Measurements from ENCODE around the gene CCDC8. TPM values are rescaled to one million over a fixed set of nuclear protein-coding genes. Genes with fewer than 3 reads are reported as not detected.

The CCDC8 gene
- polyA plus RNA-seq, 1 of the 3 experiments (the other 2 are of a cell fraction), result 0.03 TPM

DNA sequence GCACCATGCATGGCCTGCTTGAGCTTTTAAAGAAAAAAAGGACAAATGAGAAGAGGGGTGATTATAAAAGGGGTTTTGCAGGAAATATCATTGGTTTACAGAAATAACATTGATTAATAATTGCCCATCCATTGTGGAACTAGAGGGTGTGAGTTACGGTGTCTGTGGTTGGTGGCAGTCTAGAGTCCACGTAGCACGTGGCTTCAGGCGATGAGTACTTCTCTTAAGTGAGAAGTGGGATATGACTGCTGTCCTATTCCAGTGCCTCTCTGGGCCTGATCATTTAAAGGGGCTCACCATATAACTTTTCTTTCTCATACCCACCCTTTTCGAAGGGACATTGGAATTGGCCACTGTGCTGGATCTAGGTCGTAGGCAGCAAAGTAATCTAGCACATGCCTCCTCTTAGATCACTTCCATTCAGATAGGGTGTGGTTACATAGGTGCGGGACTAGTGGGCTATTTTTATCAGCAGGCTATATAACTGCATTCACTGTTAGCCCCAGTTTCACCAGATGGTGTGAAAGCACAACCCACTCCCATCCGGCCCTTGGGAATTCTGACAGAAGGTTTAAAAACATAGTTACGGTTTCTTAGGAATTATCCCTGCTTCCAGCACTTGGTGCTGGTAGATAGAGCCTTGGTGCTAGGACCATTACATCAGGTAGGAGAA is 46.6 kb downstream of the CCDC8 start:
- peaks cover 61% of the 10 kb centered on the region for H3K79me2 ChIP-seq (ENCODE audit: insufficient read depth)
- 94% methylated on average over 9 of the region's 9 CpGs for WGBS (ENCODE audit: low lambda C conversion rate)

DNA sequence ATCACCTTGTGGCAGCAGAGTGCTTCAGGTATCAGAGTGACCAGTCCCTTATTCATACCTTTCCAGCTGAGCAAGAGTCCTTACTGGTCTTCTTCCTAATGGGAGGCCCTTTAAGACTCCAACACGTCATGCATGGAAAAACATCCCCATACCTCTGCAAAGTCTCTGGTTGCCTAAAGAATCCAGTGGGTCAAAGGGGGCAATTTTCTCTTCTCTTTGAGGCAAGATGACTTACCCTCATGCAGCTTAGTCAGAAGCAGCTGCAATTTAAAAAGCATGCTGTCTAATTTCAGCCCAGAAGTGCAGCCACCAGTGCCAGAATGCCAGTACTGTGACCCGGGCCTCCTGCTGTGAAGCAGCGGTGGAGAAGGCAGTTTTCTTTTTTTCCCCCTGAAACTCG is 47.8 kb downstream of the CCDC8 start:
- ChIA-PET CTCF (interaction anchor here (1.7 to 2.5 kb wide), 2 partner anchors 17 to 19 kb away, joined by 3 to 8 read pairs; partner anchors contain the start of gene PPP5C), POLR2A (no interaction called here)
- no peak for DNase-seq
- Histone ChIP-seq H3K27me3 (ENCODE audit: insufficient read depth) (no peaks in the 10 kb centered on the region), H3K9me2 (no peaks in the 10 kb centered on the region), H4K20me1 (ENCODE audit: insufficient read depth) (0 out of 2 replicates have a peak, but pooled peaks cover 5% of the 10 kb centered on the region), H2AFZ (ENCODE audit: low read depth) (no peak overlapping the region), H3K4me2 (no peak overlapping the region), H3F3A (replicated peaks; ENCODE audit: insufficient read depth) (peaks cover 6% of the 10 kb centered on the region), H3K36me3 (replicated peaks in 1 of 2; ENCODE audit: control insufficient read depth in 1 of 2, insufficient read depth in 2 of 2, low read length in 1 of 2) (peaks cover 16 to 21% of the 10 kb centered on the region in 2 experiments), H3K9me3 (no peaks in the 10 kb centered on the region), H3K4me1 (ENCODE audit: control insufficient read depth in 1 of 2, insufficient read depth in 2 of 2, low read depth in 1 of 2, low read length in 1 of 2) (0 out of 4 replicates have a peak, but pooled peaks cover 0 to 7% of the 10 kb centered on the region in 2 experiments), H3K79me2 (ENCODE audit: insufficient read depth) (peaks cover 57% of the 10 kb centered on the region), H3K4me3 (ENCODE audit: low read depth in 2 of 2, low read length in 1 of 2) (no peak overlapping the region), H3K9ac (no peak overlapping the region), H3K27ac (ENCODE audit: low read depth in 2 of 2, low read length in 1 of 2) (no peak overlapping the region)
- WGBS (ENCODE audit: low lambda C conversion rate), result 95% methylated on average over 4 of the region's 4 CpGs
- TF ChIP-seq NFIC (IDR thresholded peaks at IDR 0.05; ENCODE audit: borderline replicate concordance) (no peak), TAF1 (IDR thresholded peaks at IDR 0.05; ENCODE audit: borderline replicate concordance, low read depth, low read length) (no peak), POLR2AphosphoS5 (IDR thresholded peaks at IDR 0.05; ENCODE audit: low read depth, low read length) (no peak)
- TF ChIP-seq, protein P1, sequence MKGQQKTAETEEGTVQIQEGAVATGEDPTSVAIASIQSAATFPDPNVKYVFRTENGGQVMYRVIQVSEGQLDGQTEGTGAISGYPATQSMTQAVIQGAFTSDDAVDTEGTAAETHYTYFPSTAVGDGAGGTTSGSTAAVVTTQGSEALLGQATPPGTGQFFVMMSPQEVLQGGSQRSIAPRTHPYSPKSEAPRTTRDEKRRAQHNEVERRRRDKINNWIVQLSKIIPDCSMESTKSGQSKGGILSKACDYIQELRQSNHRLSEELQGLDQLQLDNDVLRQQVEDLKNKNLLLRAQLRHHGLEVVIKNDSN (IDR thresholded peaks at IDR 0.05; ENCODE audit: borderline replicate concordance, low read depth), result no peak
- TF ChIP-seq, protein P2, sequence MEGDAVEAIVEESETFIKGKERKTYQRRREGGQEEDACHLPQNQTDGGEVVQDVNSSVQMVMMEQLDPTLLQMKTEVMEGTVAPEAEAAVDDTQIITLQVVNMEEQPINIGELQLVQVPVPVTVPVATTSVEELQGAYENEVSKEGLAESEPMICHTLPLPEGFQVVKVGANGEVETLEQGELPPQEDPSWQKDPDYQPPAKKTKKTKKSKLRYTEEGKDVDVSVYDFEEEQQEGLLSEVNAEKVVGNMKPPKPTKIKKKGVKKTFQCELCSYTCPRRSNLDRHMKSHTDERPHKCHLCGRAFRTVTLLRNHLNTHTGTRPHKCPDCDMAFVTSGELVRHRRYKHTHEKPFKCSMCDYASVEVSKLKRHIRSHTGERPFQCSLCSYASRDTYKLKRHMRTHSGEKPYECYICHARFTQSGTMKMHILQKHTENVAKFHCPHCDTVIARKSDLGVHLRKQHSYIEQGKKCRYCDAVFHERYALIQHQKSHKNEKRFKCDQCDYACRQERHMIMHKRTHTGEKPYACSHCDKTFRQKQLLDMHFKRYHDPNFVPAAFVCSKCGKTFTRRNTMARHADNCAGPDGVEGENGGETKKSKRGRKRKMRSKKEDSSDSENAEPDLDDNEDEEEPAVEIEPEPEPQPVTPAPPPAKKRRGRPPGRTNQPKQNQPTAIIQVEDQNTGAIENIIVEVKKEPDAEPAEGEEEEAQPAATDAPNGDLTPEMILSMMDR (IDR thresholded peaks at IDR 0.05), result no peak
- TF ChIP-seq, protein P3, sequence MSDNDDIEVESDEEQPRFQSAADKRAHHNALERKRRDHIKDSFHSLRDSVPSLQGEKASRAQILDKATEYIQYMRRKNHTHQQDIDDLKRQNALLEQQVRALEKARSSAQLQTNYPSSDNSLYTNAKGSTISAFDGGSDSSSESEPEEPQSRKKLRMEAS (IDR thresholded peaks at IDR 0.05; ENCODE audit: low read depth), result no peak
- TF ChIP-seq, protein P4, sequence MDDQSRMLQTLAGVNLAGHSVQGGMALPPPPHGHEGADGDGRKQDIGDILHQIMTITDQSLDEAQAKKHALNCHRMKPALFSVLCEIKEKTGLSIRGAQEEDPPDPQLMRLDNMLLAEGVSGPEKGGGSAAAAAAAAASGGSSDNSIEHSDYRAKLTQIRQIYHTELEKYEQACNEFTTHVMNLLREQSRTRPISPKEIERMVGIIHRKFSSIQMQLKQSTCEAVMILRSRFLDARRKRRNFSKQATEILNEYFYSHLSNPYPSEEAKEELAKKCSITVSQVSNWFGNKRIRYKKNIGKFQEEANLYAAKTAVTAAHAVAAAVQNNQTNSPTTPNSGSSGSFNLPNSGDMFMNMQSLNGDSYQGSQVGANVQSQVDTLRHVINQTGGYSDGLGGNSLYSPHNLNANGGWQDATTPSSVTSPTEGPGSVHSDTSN (IDR thresholded peaks at IDR 0.05), result no peak

More for the DNA sequence above, 46.6 kb downstream of the CCDC8 start:
- peaks cover 10% of the 10 kb centered on the region; the same call in 1 of the 2 replicates for H4K20me1 ChIP-seq (ENCODE audit: insufficient read depth)
- no peak overlapping the region for H3K27ac ChIP-seq (ENCODE audit: low read depth in 2 of 2, low read length in 1 of 2)
- H3K27me3 ChIP-seq (ENCODE audit: insufficient read depth), result no peaks in the 10 kb centered on the region
- ChIA-PET CTCF (interaction anchor here (0.5 to 2.2 kb wide), 3 partner anchors 29 to 147 kb away, joined by 3 to 14 read pairs (median 4); no protein-coding TSS in a partner anchor), POLR2A (interaction anchor here (0.6 kb wide), 1 partner anchor 12 kb away, joined by 4 read pairs; no protein-coding TSS in a partner anchor)
- peaks cover 16 to 19% of the 10 kb centered on the region in 2 experiments for H3K36me3 ChIP-seq (replicated peaks in 1 of 2; ENCODE audit: control insufficient read depth in 1 of 2, insufficient read depth in 2 of 2, low read length in 1 of 2)
- H3F3A ChIP-seq (replicated peaks; ENCODE audit: insufficient read depth), result peaks cover 6% of the 10 kb centered on the region
- H3K9ac ChIP-seq, result no peak overlapping the region
- DNase-seq, result no peak
- no peaks in the 10 kb centered on the region for H3K9me3 ChIP-seq
- H3K4me3 ChIP-seq (ENCODE audit: low read depth in 2 of 2, low read length in 1 of 2), result no peak overlapping the region
- H2AFZ ChIP-seq (ENCODE audit: low read depth), result no peak overlapping the region
- no peak overlapping the region for H3K4me2 ChIP-seq
- H3K9me2 ChIP-seq, result no peaks in the 10 kb centered on the region
- H3K4me1 ChIP-seq (ENCODE audit: control insufficient read depth in 1 of 2, insufficient read depth in 2 of 2, low read depth in 1 of 2, low read length in 1 of 2), result peaks cover 7 to 10% of the 10 kb centered on the region in 2 experiments; a peak in 2 of 4 replicates
- TF ChIP-seq, protein P4 (IDR thresholded peaks at IDR 0.05), result no peak
- TF ChIP-seq TAF1 (IDR thresholded peaks at IDR 0.05; ENCODE audit: borderline replicate concordance, low read depth, low read length) (no peak), TCF12 (IDR thresholded peaks at IDR 0.05) (no peak), RFX5 (IDR thresholded peaks at IDR 0.05; ENCODE audit: low read length) (no peak), NFIC (IDR thresholded peaks at IDR 0.05; ENCODE audit: borderline replicate concordance) (no peak), FOSL2 (IDR thresholded peaks at IDR 0.05; ENCODE audit: borderline replicate concordance, low read depth) (no peak), ELF1 (IDR thresholded peaks at IDR 0.05) (no peak), SMC3 (IDR thresholded peaks at IDR 0.05; ENCODE audit: low read depth, low read length) (no peak), FOXM1 (IDR thresholded peaks at IDR 0.05; ENCODE audit: low read depth) (no peak), JUND (IDR thresholded peaks at IDR 0.05) (no peak), YY1 (IDR thresholded peaks at IDR 0.05; ENCODE audit: low read depth) (no peak), TEAD4 (IDR thresholded peaks at IDR 0.05; ENCODE audit: borderline replicate concordance, insufficient read depth) (no peak), RAD21 (IDR thresholded peaks at IDR 0.05; ENCODE audit: low read length) (no peak), GABPA (IDR thresholded peaks at IDR 0.05; ENCODE audit: low read depth) (no peak), MEF2A (IDR thresholded peaks at IDR 0.05; ENCODE audit: borderline replicate concordance, low read depth) (no peak)
- TF ChIP-seq, protein P1 (IDR thresholded peaks at IDR 0.05; ENCODE audit: borderline replicate concordance, low read depth), result no peak
- TF ChIP-seq, protein P2 (IDR thresholded peaks at IDR 0.05), result no peak

All from SK-N-SH (cell line).